ENCODE measurements around the gene SLC16A7.

DNA sequence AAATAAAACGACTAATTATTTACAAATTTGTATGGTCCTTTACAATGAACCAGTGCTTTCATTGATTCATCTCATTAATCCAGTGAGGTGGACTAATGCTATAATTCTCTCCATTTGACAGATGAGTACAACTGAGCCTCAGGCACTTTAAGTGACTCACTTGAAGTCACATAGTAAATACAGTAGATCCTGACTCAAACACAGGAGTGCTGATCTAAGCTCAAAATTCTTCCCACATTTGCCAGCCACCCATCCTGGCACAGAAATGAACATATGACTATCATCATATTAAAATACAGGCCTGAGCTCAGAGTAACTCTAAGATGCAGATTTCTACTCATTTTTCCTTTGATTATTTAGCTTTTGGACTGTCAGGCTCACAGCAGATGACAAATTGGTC, 30.6 kb downstream of the SLC16A7 start:
- TF ChIP-seq CTCF (IDR thresholded peaks at IDR 0.05 in 8 of 11, conservative IDR thresholded peaks at IDR 0.05 in 3 of 11) (no peak), POLR2AphosphoS5 (IDR thresholded peaks at IDR 0.05) (no peak), POLR2A (IDR thresholded peaks at IDR 0.05) (no peak)
